Upper lobe of left lung (tissue), 4 donors: Measurements from ENCODE around the gene CCK.

ENCODE experiments used
- POLR2A ChIP-seq, 4 donors: fragments of 450-650 bp; IDR thresholded peaks; one replicate each; pipeline ENCODE4 v1.5.1; 2016 to 2017; ENCODE audit warnings: antibody characterized with exemption in 4 of 4, mild to moderate bottlenecking in 2 of 4
- POLR2AphosphoS5 ChIP-seq, 2 donors: sonication (generic); formaldehyde crosslinking; IDR thresholded peaks; one replicate each; pipeline ENCODE4 v1.5.1; 2017; ENCODE audit warnings: antibody characterized with exemption in 2 of 2

DNA sequence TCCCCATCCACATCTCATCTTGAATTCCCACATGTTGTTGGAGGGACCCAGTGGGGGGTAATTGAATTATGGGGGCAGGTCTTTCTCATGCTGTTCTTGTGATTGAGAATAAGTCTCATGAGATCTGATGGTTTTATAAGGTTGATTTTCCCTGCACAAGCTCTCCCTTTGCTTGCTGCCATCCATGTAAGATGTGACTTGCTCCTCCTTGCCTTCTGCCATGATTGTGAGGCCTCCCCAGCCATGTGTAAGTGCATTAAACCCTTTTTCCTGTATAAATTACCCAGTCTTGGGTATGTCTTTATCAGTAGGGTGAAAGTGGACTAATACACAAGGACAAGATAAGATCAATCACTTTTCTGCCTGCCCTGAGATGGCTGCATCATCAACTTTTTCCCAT is 5.8 kb upstream of the CCK start:
- TF ChIP-seq POLR2AphosphoS5 (IDR thresholded peaks at IDR 0.05) (no peak), POLR2A (IDR thresholded peaks at IDR 0.05) (no peak)
